GM18951 (cell line): Measurements from ENCODE around the gene OR2V2.
"Not testable (repeated sequence)": the region's sequence is repeated elsewhere in the genome, so short reads cannot be mapped to it uniquely, and the experiment has no call there.

Experiments
- POLR2A ChIP-seq: IDR thresholded peaks from 4 replicates; pipeline ENCODE4 v1.6.1; 2011; ENCODE audit warnings: mild to moderate bottlenecking; ENCODE audit not compliant: insufficient read length, insufficient read depth; ENCODE audit errors: extremely low read depth
- in situ Hi-C: fragments of 300-500 bp; cut with MboI; formaldehyde crosslinking; loops from one replicate; pipeline ENCODE4 v1.12.0; 2022; ENCODE audit warnings: low sequenced_read_pairs, mixed read lengths, inconsistent platforms; ENCODE audit not compliant: unreplicated experiment

OR2V2 gene

DNA sequence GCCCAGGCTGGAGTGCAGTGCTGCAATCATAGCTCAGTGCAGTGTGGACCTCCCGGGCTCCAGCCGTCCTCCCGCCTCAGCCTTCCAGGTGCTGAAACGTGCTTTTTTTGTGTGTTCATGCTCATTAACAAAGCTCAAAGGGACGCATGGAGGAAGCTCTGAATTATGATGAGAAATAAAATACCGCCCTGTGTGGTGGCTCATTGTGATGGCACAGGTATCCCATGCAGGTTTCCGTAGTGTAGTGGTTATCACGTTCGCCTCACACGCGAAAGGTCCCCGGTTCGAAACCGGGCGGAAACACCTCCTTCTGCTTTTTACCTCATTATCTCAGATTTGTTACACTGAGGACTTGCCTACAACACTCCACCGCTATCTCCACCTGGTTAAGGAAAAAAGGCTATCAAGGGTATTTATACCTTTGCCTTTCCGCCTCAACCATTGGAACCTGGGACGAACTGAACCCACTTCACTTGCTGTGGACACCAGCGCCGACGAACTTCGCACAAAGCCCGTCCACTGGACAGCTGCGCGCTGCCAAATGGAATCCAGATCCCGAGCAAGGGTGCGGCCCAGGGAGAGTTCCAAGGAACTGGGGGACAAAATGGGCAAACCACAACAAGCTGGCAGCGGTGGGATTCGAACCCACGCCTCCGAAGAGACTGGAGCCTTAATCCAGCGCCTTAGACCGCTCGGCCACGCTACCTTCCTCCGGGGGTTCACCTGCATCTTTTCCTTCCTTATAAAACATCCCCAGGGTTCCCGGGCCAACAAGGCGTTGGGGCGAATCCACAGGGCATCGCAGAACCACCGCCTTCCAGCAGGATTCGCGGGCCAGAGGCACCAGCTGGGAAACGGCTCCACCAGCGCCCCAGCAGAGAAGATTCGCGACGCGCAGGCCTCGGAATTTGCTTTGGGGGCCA is 26.3 kb downstream of the OR2V2 start:
- in situ Hi-C loops: no loop called here
- TF ChIP-seq POLR2A: no peak

DNA sequence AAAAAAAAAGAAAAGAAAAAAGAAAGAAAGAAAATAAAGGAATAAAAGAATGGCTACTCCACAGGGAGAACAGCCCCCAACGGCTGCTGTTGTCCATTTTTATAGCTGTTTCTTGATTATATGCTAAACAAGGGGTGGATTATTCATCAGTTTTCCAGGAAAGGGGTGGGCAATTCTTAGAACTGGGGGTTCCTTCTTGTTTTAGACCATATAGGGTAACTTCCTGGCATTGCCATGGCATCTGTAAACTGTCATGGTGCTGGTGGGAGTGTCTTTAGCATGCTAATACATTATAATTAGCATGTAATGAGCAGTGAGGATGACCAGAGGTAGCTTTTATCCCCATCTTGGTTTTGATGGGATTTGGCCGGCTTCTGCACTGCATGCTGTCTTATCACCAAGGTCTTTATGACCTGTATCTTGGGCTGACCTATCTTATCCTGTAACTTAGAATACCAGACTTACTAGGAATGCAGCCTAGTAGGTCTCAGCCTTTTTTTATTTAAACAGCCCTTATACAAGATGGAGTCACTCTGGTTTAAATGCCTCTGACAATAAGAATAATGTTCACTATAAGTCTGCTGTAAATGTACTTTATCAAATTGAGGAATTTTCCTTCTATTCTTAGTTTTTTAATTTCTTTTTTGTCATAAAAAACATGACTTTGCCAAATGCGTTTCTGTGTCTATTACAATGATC is 29.0 kb downstream of the OR2V2 start:
- no peak for TF ChIP-seq POLR2A
- in situ Hi-C loops: no loop called here

DNA sequence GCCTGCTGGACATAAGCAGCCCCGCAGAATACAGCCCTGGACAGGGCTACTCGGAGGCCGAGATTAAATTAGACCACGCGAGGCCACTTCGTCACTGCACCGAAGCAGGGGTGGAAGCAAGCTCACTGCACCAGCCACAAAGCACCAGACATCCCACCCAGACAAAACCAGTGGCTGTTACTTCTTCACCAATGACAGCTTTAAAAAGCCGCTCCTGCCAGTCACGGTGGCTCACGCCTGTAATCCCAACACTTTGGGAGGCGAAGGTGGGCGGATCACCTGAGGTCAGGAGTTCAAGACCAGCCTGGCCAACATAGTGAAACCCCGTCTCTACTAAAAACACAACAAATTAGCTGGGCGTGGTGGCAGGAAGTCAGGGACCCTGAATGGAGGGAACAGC is 30.2 kb downstream of the OR2V2 start:
- in situ Hi-C loops: not testable (repeated sequence)

DNA sequence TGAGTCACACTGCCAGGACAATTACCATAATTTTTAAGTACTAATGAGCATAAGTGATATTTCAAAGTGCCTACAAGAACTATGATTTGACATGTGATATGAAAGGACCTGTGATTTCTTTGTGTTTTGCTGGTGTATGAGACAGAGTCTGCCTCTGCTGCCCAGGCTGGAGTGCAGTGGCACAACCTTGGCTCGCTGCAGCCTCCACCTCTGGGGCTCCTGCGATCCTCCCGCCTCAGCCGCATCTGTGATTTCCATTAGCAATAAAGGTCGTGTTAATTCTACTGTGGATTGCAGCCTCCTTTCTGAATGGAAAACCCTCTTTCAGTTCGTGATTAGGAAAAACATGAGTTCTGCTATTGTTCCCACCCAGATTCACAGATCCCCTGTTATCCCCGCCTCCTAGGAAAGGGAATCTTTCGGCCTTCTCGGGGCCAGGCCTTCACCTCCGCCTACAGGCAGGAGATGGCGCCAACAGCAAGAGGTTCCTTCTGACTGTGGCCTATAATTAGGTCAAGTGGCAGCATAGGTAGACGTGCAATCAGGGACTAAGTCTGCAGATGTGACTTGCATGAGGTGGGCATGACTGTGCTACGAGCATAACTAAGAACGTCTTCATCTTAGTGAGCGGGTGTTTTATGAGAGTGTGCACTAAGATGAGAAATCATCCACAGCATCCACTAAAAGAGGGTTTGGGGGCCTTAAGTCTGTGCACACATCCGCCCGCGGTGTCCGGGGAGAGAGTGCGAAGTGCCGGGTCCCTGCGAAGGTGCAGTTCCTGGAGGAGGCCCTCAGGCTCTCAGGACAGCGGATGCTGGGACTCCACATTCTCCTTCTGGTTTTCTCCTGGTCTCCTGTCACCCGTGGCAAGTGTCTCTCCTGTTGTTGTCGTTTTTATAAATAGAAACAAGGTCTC is 34.5 kb downstream of the OR2V2 start:
- in situ Hi-C loops: no loop called here
- TF ChIP-seq POLR2A: no peak

DNA sequence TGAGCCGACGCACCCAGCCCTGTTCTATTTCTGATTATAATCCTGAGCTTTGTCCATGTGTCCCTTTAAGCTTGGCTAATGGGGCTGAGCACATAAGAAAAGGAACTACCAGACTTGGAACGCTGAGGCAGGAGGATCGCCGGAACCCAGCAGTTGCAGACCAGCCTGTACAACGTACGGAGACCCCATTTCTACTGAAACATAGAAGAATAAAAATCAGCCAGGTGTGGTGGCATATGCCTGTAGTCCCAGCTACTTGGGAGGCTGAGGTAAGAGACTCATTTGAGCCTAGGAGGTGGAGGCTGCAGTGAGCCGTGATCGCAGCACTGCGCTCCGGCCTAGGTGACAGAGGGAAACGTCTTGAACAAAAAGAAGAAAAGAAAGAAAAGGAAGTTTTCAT is 35.3 kb downstream of the OR2V2 start:
- TF ChIP-seq POLR2A: no peak

DNA sequence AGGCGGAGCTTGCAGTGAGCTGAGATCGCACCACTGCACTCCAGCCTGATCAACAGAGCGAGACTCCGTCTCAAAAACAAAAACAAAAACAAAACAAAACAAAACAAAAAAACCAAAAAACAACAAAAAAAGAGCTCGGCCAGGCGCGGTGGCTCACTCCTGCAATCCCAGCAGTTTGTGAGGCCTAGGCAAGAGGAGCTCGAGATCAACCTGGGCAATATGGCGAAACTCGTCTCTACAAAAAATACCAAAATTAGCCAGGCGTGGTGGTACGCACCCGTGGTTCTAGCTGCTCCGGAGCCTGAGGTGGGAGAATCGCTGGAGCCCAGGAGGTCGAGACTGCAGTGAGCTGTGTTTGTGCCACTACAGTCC is 37.4 kb downstream of the OR2V2 start:
- TF ChIP-seq POLR2A: no peak
- in situ Hi-C loops: no loop called here

More for the DNA sequence above, 35.3 kb downstream of the OR2V2 start:
- in situ Hi-C loops: no loop called here

DNA sequence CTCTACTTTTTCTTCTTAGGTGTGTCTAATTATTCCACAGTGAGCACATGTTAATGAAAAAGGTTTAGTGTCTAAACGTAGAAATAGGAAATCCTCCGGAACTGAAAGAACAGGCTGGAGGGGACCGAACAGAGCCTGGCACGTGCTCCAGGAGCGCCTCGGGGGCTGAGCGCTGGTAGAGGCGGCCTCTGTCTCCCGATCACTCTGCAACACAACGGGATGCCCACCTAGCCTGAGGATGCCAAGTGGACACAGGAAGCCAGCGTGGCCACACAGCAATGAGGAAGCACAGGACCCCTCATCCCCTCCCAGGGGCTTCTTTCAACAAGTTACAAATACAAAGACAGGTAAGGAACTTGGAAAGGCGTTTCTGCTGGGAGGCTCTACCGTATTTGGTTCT is 38.2 kb downstream of the OR2V2 start:
- no peak for TF ChIP-seq POLR2A
- in situ Hi-C loops: no loop called here

DNA sequence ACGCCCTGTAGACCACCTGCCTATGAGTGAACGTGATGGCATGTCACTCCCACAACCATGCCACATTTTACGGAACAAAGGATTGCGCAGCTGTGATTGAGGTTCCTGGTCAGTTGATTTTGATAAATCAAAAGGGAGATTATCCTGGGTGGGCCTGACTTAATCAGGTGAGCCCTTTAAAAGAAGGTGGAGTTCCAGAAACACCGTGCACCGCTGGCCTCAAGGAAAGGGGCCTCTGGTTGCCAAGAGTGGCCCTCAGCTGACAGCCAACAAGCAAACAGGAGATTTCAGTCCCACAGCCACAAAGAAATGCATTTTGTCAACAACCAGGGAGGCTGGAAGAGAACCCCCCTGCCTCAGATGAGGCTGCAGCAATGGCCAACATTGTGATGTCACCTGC is 38.6 kb downstream of the OR2V2 start:
- in situ Hi-C loops: no loop called here
- TF ChIP-seq POLR2A: no peak

DNA sequence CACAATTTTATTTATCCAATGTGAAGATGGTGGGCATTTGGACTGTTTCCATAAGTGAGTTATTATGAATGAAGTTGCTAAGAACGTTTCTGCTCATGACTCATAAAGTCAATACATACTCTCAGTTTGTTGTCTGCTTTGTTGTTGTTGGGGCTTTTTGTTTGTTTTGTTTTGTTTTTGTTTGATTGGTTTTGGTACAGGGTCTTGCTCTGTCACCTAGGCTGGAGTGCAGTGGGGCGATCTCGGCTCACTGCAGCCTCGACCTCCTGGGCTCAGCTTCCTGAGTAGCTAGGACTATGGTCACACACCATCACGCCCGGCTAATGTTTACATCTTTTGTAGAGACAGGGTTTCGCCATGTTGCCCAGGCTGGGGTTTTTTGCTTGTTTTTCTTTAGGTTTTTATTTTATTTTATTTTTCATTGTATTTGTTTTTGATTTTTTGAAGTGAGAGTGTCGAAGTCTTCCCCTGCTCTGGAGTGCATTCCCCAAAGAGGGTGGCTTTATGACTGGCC is 39.7 kb downstream of the OR2V2 start:
- in situ Hi-C loops: no loop called here
- no peak for TF ChIP-seq POLR2A

DNA sequence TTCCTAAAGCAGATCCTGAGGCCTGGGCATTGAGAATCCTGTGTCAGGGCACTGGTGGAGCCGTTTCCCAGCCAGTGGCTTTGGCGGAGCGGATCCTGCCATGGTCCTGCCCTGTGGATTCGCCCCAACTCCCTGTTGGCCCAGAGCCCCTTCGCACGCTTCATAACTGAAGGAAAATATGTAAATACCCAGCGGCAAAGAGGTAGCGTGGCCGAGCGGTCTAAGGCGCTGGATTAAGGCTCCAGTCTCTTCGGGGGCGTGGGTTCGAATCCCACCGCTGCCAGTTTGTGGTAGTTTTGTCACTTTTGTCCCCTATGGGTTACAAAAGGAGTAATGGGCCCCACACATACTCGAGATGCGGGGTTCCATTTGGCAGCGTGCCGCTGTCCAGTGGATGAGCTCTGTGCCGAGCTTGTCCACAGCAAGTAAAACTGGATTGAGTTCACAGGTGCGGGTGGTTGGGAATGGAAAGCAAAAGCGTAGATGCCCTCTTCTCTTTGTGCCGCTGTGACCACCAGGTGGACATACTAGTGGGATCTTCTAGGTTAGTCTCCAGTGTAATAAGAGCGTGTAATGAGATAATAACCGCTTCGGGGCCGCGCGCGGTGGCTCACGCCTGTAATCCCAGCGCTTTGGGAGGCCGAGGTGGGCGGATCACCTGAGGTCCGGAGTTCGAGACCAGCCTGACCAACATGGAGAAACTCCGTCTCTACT is 40.3 kb downstream of the OR2V2 start:
- in situ Hi-C loops: no loop called here
- TF ChIP-seq POLR2A: no peak

DNA sequence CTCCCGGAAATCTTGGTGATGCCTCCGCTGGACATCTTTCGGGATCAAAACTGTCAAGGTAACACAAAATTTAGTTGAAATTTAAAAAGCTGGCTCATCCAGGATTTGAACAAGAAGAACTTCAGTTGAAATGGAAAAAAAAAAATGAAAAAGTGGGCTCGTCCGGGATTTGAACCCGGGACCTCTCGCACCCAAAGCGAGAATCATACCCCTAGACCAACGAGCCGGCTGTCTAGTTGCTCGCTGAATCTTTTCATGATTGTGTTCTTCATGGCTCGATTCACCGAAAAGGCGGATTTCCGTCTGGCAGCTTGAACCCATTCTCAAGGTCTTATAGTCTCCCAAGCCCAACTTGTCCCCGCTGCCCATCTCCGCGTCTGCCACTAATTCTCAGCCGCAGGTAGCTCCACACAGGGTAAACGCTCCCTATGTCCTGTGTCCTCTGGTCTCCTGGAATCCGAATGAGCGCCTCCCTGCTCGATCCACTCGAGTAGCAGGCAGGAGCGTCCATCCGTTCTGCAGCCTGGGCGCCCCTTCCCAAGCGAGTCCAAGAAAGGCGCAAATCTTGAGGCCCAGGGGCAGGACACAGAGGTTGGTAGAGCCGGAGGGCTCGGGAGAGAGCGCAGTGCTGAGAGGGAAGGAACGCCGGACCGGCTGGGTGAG is 41.4 kb downstream of the OR2V2 start:
- in situ Hi-C loops: no loop called here

DNA sequence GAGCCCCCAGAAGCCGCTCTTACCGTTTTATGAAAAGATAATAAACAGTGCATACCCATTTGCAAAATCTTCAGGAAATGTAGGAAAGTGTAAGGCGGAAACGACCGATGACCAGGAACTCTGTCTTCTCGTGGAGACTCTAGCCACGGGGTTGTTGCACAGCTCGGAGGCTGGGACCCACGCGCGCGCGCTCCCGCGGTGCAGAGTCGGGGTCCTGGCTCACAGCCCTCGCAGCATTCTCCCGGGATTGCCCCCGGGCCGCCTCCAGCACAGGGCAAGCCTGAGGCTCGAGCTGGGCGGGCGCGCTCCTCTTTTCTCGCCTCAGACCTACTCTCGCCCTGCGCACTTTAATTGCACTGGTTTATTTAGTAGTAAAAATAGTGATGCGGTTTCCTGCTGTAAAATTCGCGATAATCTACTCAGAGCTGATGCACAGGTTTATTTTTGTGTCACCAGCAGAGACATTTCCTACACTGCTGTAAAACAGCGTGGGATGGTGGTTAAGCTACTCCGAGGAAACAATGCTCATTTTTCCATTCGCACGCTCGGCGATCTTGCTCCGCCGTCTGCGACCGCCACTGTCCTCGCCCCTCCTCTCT is 42.1 kb downstream of the OR2V2 start:
- no peak for TF ChIP-seq POLR2A
- in situ Hi-C loops: no loop called here

More for the DNA sequence above, 41.4 kb downstream of the OR2V2 start:
- no peak for TF ChIP-seq POLR2A
